Activated CD4-positive, alpha-beta T cell treated with anti-CD3 and anti-CD28 coated beads, Interleukin-2, amount 50 U/mL, for 24 hours (primary cell): ENCODE data around the gene CCDC90B.
"Not testable (repeated sequence)": the region's sequence is repeated elsewhere in the genome, so short reads cannot be mapped to it uniquely, and the experiment has no call there.

Experiments used
- DNase-seq, 2 donors: peaks; one replicate each; pipeline ENCODE4 v3.0.0-alpha.2; 2020; ENCODE audit warnings: low read depth in 1 of 2, low spot score in 1 of 2

Gene CCDC90B

GRCh38 chr11:83292709-83293456 is 6.7 kb upstream of the CCDC90B start:
- peak in 1 of 2 donors; percentile 27 for DNase-seq

- DNase-seq: no peak
Observed at GRCh38 chr11:83287631-83288030, 1.5 kb upstream of the CCDC90B start.

GRCh38 chr11:83285151-83285770 is 906 bp downstream of the CCDC90B start:
- no peak for DNase-seq

- DNase-seq: no peak
Observed at GRCh38 chr11:83284501-83285150, 1.5 kb downstream of the CCDC90B start.

GRCh38 chr11:83282084-83282716 is 4.0 kb downstream of the CCDC90B start:
- DNase-seq: no peak

- no peak for DNase-seq
Observed at GRCh38 chr11:83280256-83280655, 5.9 kb downstream of the CCDC90B start.

GRCh38 chr11:83278351-83278750 is 7.8 kb downstream of the CCDC90B start:
- no peak for DNase-seq

- DNase-seq: no peak
Observed at GRCh38 chr11:83275888-83276641, 10.1 kb downstream of the CCDC90B start.

GRCh38 chr11:83272627-83273026 is 13.5 kb downstream of the CCDC90B start:
- no peak for DNase-seq

GRCh38 chr11:83271734-83272133 is 14.4 kb downstream of the CCDC90B start:
- not testable (repeated sequence) for DNase-seq

GRCh38 chr11:83269080-83269479 is 17.1 kb downstream of the CCDC90B start:
- DNase-seq: not testable (repeated sequence)

GRCh38 chr11:83265331-83265730 is 20.8 kb downstream of the CCDC90B start:
- DNase-seq: no peak

GRCh38 chr11:83259559-83259958 is 26.6 kb downstream of the CCDC90B start:
- DNase-seq: no peak

GRCh38 chr11:83257761-83258168 is 28.4 kb downstream of the CCDC90B start:
- DNase-seq: no peak

GRCh38 chr11:83256602-83257340 is 29.4 kb downstream of the CCDC90B start:
- DNase-seq: no peak

- no peak for DNase-seq
Observed at GRCh38 chr11:83255366-83255765, 30.8 kb downstream of the CCDC90B start.

GRCh38 chr11:83252941-83253340 is 33.2 kb downstream of the CCDC90B start:
- no peak for DNase-seq

- DNase-seq: no peak
Observed at GRCh38 chr11:83252266-83252665, 33.9 kb downstream of the CCDC90B start.

GRCh38 chr11:83249972-83250593 is 36.1 kb downstream of the CCDC90B start:
- peak in 1 of 2 donors; percentile 11 for DNase-seq

GRCh38 chr11:83249445-83249844 is 36.7 kb downstream of the CCDC90B start:
- no peak for DNase-seq
